ENCODE data around the gene A2M.
"Not testable (repeated sequence)": the region's sequence is repeated elsewhere in the genome, so short reads cannot be mapped to it uniquely, and the experiment has no call there.

Gene A2M

GRCh38 chr12:9115731-9116559 lies at the start of gene A2M:
TSS of gene A2M (minus strand) at chr12:9115919. CDS start at chr12:9115849, 70 bp downstream.
- in situ Hi-C loops (cut with MboI; ENCODE audit: low sequenced_read_pairs), result no loop called here

- in situ Hi-C loops (cut with MboI; ENCODE audit: low sequenced_read_pairs), result no loop called here
Observed at GRCh38 chr12:9163392-9163791, 47.7 kb upstream of the A2M start.

- in situ Hi-C loops (cut with MboI; ENCODE audit: low sequenced_read_pairs), result no loop called here
Observed at GRCh38 chr12:9156119-9156518, 40.4 kb upstream of the A2M start.

GRCh38 chr12:9149372-9149771 lies 33.7 kb upstream of the A2M start:
- in situ Hi-C loops (cut with MboI; ENCODE audit: low sequenced_read_pairs), result no loop called here

GRCh38 chr12:9148926-9149325 lies 33.2 kb upstream of the A2M start:
- in situ Hi-C loops (cut with MboI; ENCODE audit: low sequenced_read_pairs), result no loop called here

- in situ Hi-C loops (cut with MboI; ENCODE audit: low sequenced_read_pairs), result no loop called here
Observed at GRCh38 chr12:9147461-9147860, 31.7 kb upstream of the A2M start.

- in situ Hi-C loops (cut with MboI; ENCODE audit: low sequenced_read_pairs), result no loop called here
Observed at GRCh38 chr12:9144730-9145106, 29.0 kb upstream of the A2M start.

GRCh38 chr12:9143929-9144729 lies 28.4 kb upstream of the A2M start:
- in situ Hi-C loops (cut with MboI; ENCODE audit: low sequenced_read_pairs), result no loop called here

- in situ Hi-C loops (cut with MboI; ENCODE audit: low sequenced_read_pairs), result no loop called here
Observed at GRCh38 chr12:9143137-9143536, 27.4 kb upstream of the A2M start.

- in situ Hi-C loops (cut with MboI; ENCODE audit: low sequenced_read_pairs), result not testable (repeated sequence)
Observed at GRCh38 chr12:9139588-9140290, 24.0 kb upstream of the A2M start.

GRCh38 chr12:9135903-9136310 lies 20.2 kb upstream of the A2M start:
- in situ Hi-C loops (cut with MboI; ENCODE audit: low sequenced_read_pairs), result no loop called here

GRCh38 chr12:9134981-9135628 lies 19.4 kb upstream of the A2M start:
- in situ Hi-C loops (cut with MboI; ENCODE audit: low sequenced_read_pairs), result no loop called here

GRCh38 chr12:9133216-9133916 lies 17.6 kb upstream of the A2M start:
- in situ Hi-C loops (cut with MboI; ENCODE audit: low sequenced_read_pairs), result no loop called here

- in situ Hi-C loops (cut with MboI; ENCODE audit: low sequenced_read_pairs), result no loop called here
Observed at GRCh38 chr12:9132008-9132535, 16.4 kb upstream of the A2M start.

- in situ Hi-C loops (cut with MboI; ENCODE audit: low sequenced_read_pairs), result no loop called here
Observed at GRCh38 chr12:9130244-9130643, 14.5 kb upstream of the A2M start.

GRCh38 chr12:9127936-9128663 lies 12.4 kb upstream of the A2M start:
- in situ Hi-C loops (cut with MboI; ENCODE audit: low sequenced_read_pairs), result no loop called here

- in situ Hi-C loops (cut with MboI; ENCODE audit: low sequenced_read_pairs), result no loop called here
Observed at GRCh38 chr12:9127484-9127883, 11.8 kb upstream of the A2M start.

GRCh38 chr12:9124383-9125031 lies 8.8 kb upstream of the A2M start:
- in situ Hi-C loops (cut with MboI; ENCODE audit: low sequenced_read_pairs), result no loop called here

- in situ Hi-C loops (cut with MboI; ENCODE audit: low sequenced_read_pairs), result no loop called here
Observed at GRCh38 chr12:9123781-9124382, 8.2 kb upstream of the A2M start.

Data from hTERT RPE-1 (cell line).